Gastrocnemius medialis (tissue), 4 donors: ENCODE data around the gene C2orf80.

ENCODE experiments used
- POLR2A ChIP-seq, 2 donors: fragments of 450-650 bp; IDR thresholded peaks; one replicate each; pipeline ENCODE4 v1.6.1; 2017; ENCODE audit warnings: antibody characterized with exemption in 2 of 2, mild to moderate bottlenecking in 2 of 2, moderate library complexity in 2 of 2
- TF ChIP-seq, protein P1 (sequence below), 5 experiments: fragments of 450-650 bp in 3 of 5; fragments of 200-600 bp in 2 of 5; sonication (generic) in 2 of 5; IDR thresholded peaks in 4 of 5; conservative IDR thresholded peaks in 1 of 5; 1 replicate in 4 of 5; 2 replicates in 1 of 5; pipeline ENCODE4 v1.5.1; 2016 to 2019; ENCODE audit warnings: antibody characterized with exemption in 5 of 5, mild to moderate bottlenecking in 3 of 5, moderate library complexity in 3 of 5

DNA sequence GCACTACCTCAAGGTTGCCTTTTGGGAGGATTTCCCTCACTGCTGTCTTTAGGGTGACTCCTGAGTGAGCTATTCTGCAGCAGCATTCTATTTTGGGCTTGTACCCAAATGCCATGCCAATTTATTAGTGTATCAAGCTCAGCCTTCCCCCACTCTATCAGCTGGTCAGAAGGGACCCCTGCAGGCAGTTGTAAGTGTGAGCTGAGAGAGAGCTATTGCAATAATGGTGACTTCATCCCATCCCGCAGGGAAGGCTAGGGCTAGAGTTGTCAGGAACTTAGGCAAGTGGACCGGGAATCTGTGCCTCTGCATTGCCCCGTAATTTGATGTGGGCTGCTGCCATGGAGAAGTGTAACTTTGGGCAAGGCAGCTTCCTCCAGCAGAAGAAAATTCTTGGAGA, 42.1 kb downstream of the C2orf80 start:
- TF ChIP-seq, protein P1, sequence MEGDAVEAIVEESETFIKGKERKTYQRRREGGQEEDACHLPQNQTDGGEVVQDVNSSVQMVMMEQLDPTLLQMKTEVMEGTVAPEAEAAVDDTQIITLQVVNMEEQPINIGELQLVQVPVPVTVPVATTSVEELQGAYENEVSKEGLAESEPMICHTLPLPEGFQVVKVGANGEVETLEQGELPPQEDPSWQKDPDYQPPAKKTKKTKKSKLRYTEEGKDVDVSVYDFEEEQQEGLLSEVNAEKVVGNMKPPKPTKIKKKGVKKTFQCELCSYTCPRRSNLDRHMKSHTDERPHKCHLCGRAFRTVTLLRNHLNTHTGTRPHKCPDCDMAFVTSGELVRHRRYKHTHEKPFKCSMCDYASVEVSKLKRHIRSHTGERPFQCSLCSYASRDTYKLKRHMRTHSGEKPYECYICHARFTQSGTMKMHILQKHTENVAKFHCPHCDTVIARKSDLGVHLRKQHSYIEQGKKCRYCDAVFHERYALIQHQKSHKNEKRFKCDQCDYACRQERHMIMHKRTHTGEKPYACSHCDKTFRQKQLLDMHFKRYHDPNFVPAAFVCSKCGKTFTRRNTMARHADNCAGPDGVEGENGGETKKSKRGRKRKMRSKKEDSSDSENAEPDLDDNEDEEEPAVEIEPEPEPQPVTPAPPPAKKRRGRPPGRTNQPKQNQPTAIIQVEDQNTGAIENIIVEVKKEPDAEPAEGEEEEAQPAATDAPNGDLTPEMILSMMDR (IDR thresholded peaks at IDR 0.05 in 4 of 5, conservative IDR thresholded peaks at IDR 0.05 in 1 of 5), result no peak
- no peak for TF ChIP-seq POLR2A (IDR thresholded peaks at IDR 0.05)
